Parathyroid adenoma (tissue), 2 donors: ENCODE results near the gene GLIPR2.

Experiments
- H2AFZ ChIP-seq: fragments of 300-600 bp; sonication (generic); one replicate; pipeline ENCODE4 v1.7.0; 2017; ENCODE audit warnings: antibody characterized with exemption, mild to moderate bottlenecking
- H3K27ac ChIP-seq: fragments of 300-600 bp; sonication (generic); one replicate; pipeline ENCODE4 v1.7.0; 2017
- H3K27me3 ChIP-seq: fragments of 300-600 bp; sonication (generic); one replicate; pipeline ENCODE4 v1.7.0; 2017; ENCODE audit warnings: low read length; ENCODE audit not compliant: control insufficient read depth, insufficient read depth
- H3K36me3 ChIP-seq: fragments of 300-600 bp; sonication (generic); one replicate; pipeline ENCODE4 v1.7.0; 2017; ENCODE audit warnings: low read length; ENCODE audit not compliant: control insufficient read depth, insufficient read depth
- H3K4me1 ChIP-seq: fragments of 300-600 bp; sonication (generic); one replicate; pipeline ENCODE4 v1.7.0; 2017; ENCODE audit warnings: control low read depth
- H3K4me2 ChIP-seq: fragments of 300-600 bp; sonication (generic); one replicate; pipeline ENCODE4 v1.7.0; 2017; ENCODE audit warnings: low read length
- H3K4me3 ChIP-seq: fragments of 300-600 bp; sonication (generic); one replicate; pipeline ENCODE4 v1.7.0; 2017; ENCODE audit warnings: low read depth, low read length
- H3K79me2 ChIP-seq: fragments of 300-600 bp; sonication (generic); one replicate; pipeline ENCODE4 v1.7.0; 2017; ENCODE audit warnings: control low read depth
- H3K9ac ChIP-seq: fragments of 300-600 bp; sonication (generic); one replicate; pipeline ENCODE4 v1.7.0; 2017; ENCODE audit warnings: mild to moderate bottlenecking
- H3K9me3 ChIP-seq: fragments of 300-600 bp; sonication (generic); one replicate; pipeline ENCODE4 v1.7.0; 2017; ENCODE audit warnings: low read length; ENCODE audit not compliant: control insufficient read depth
- CTCF ChIP-seq: fragments of 300-600 bp; sonication (generic); IDR thresholded peaks from one replicate; pipeline ENCODE4 v1.7.0; 2017; ENCODE audit warnings: antibody characterized with exemption, mild to moderate bottlenecking
- donor health status: primary hyperparathyroidism.

GLIPR2 gene

DNA sequence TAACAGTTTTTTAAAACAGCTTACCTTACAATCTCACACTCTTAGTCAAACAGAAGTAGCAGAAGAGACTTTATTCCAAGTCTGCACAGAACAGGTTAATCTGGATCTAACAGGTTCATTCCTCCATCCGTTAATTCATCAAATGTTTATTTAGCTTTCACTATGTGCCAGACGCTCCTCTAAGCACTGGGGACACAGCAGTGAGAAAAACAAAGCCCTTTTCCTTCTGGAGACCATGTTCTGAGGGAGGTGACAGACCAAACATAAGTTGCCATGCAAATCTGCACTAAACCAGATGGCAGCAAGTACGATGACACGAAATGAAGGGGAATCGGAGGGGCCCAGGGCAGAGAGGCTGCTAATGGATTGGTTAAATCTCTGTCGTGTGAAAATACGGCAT is 17.1 kb upstream of the GLIPR2 start:
- no peak overlapping the region for H3K4me3 ChIP-seq
- no peaks in the 10 kb centered on the region for H3K9me3 ChIP-seq
- no peak overlapping the region for H3K9ac ChIP-seq
- no peaks in the 10 kb centered on the region for H3K4me1 ChIP-seq
- no peak overlapping the region for H3K27ac ChIP-seq
- H3K79me2 ChIP-seq = no peaks in the 10 kb centered on the region
- H3K36me3 ChIP-seq = no peaks in the 10 kb centered on the region
- H3K4me2 ChIP-seq = no peak overlapping the region
- no peak for TF ChIP-seq CTCF
- no peaks in the 10 kb centered on the region for H3K27me3 ChIP-seq
- H2AFZ ChIP-seq = no peak overlapping the region

DNA sequence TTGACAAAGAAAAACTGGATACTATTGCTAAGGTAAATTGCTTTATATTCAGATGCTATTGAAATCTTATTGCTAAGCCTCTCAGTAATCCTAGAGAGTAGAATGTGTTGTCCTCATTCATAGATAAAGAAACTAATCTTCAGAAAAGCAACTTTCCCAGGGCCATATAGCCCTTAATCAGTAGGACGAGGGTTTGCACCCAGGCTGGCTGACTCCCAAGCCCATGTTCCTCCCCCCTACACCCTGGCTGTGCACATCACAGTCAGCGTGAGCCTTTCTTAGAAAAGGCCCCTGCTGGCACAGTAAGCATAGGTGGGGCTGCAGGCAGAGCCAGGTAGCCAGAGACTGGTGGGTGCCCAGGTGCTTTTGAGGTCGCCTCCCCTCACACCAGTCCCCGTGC is 15.8 kb upstream of the GLIPR2 start:
- Histone ChIP-seq H3K4me2 (no peak overlapping the region), H2AFZ (no peak overlapping the region), H3K9me3 (no peaks in the 10 kb centered on the region), H3K27ac (no peak overlapping the region), H3K4me1 (no peaks in the 10 kb centered on the region), H3K36me3 (no peaks in the 10 kb centered on the region), H3K79me2 (no peaks in the 10 kb centered on the region), H3K27me3 (no peaks in the 10 kb centered on the region), H3K4me3 (no peak overlapping the region), H3K9ac (no peak overlapping the region)
- TF ChIP-seq CTCF = no peak

GRCh38 chr9:36121971-36122370 is 14.6 kb upstream of the GLIPR2 start:
- Histone ChIP-seq H3K4me1 (no peaks in the 10 kb centered on the region), H3K79me2 (no peaks in the 10 kb centered on the region), H2AFZ (no peak overlapping the region), H3K9ac (no peak overlapping the region), H3K36me3 (no peaks in the 10 kb centered on the region), H3K27me3 (no peaks in the 10 kb centered on the region), H3K9me3 (no peaks in the 10 kb centered on the region), H3K4me2 (no peak overlapping the region), H3K4me3 (no peak overlapping the region), H3K27ac (no peak overlapping the region)
- no peak for TF ChIP-seq CTCF

- no peak overlapping the region for H3K4me3 ChIP-seq
- H3K36me3 ChIP-seq = no peaks in the 10 kb centered on the region
Measured at GRCh38 chr9:36123515-36123914, 13.0 kb upstream of the GLIPR2 start.

More at GRCh38 chr9:36123515-36123914, 13.0 kb upstream of the GLIPR2 start:
- Histone ChIP-seq H3K9me3 (no peaks in the 10 kb centered on the region), H3K79me2 (no peaks in the 10 kb centered on the region), H3K4me2 (no peak overlapping the region), H3K9ac (no peak overlapping the region), H3K27ac (no peak overlapping the region), H3K27me3 (no peaks in the 10 kb centered on the region), H2AFZ (no peak overlapping the region), H3K4me1 (no peaks in the 10 kb centered on the region)
- TF ChIP-seq CTCF = no peak
